ENCODE data around the gene BOD1L2.

The BOD1L2 gene

GRCh38 chr18:57146956-57147636 is at the start of gene BOD1L2:
BOD1L2 (plus strand) TSS chr18:57147087; CDS start chr18:57147313, 226 bp downstream.
- Histone ChIP-seq H3K9me3 (ENCODE audit: low read length) (no peaks in the 10 kb centered on the region), H3K27me3 (ENCODE audit: control insufficient read depth in 1 of 2, insufficient read depth in 2 of 2, low read length in 2 of 2) (peaks cover 0 to 7% of the 10 kb centered on the region in 2 donors), H3K4me1 (ENCODE audit: insufficient read depth, low read length) (no peaks in the 10 kb centered on the region), H3K36me3 (ENCODE audit: insufficient read depth, low read length) (no peaks in the 10 kb centered on the region), H3K9ac (ENCODE audit: low read length) (no peak within 1 kb of the TSS), H3K4me3 (ENCODE audit: low read depth in 1 of 2, low read length in 2 of 2) (no peak within 1 kb of the TSS), H3K27ac (ENCODE audit: low read depth, low read length) (no peak within 1 kb of the TSS)

GRCh38 chr18:57107140-57107832 is 39.6 kb upstream of the BOD1L2 start:
- Histone ChIP-seq H3K9me3 (ENCODE audit: low read length) (no peaks in the 10 kb centered on the region), H3K4me3 (ENCODE audit: low read depth in 1 of 2, low read length in 2 of 2) (no peak overlapping the region), H3K9ac (ENCODE audit: low read length) (no peak overlapping the region), H3K36me3 (ENCODE audit: insufficient read depth, low read length) (no peaks in the 10 kb centered on the region), H3K4me1 (ENCODE audit: insufficient read depth, low read length) (no peaks in the 10 kb centered on the region), H3K27ac (ENCODE audit: low read depth, low read length) (no peak overlapping the region), H3K27me3 (ENCODE audit: control insufficient read depth in 1 of 2, insufficient read depth in 2 of 2, low read length in 2 of 2) (no peaks in the 10 kb centered on the region)

- no peaks in the 10 kb centered on the region for H3K9me3 ChIP-seq (ENCODE audit: low read length)
- H3K4me1 ChIP-seq (ENCODE audit: insufficient read depth, low read length): no peaks in the 10 kb centered on the region
- no peak overlapping the region for H3K4me3 ChIP-seq (ENCODE audit: low read depth in 1 of 2, low read length in 2 of 2)
- H3K27ac ChIP-seq (ENCODE audit: low read depth, low read length): no peak overlapping the region
- H3K27me3 ChIP-seq (ENCODE audit: control insufficient read depth in 1 of 2, insufficient read depth in 2 of 2, low read length in 2 of 2): no peaks in the 10 kb centered on the region
- no peaks in the 10 kb centered on the region for H3K36me3 ChIP-seq (ENCODE audit: insufficient read depth, low read length)
- no peak overlapping the region for H3K9ac ChIP-seq (ENCODE audit: low read length)
Observed at GRCh38 chr18:57110290-57110689, 36.6 kb upstream of the BOD1L2 start.

- no peaks in the 10 kb centered on the region for H3K27me3 ChIP-seq (ENCODE audit: control insufficient read depth in 1 of 2, insufficient read depth in 2 of 2, low read length in 2 of 2)
- H3K9me3 ChIP-seq (ENCODE audit: low read length): no peaks in the 10 kb centered on the region
- no peaks in the 10 kb centered on the region for H3K4me1 ChIP-seq (ENCODE audit: insufficient read depth, low read length)
- H3K9ac ChIP-seq (ENCODE audit: low read length): no peak overlapping the region
- no peaks in the 10 kb centered on the region for H3K36me3 ChIP-seq (ENCODE audit: insufficient read depth, low read length)
- H3K27ac ChIP-seq (ENCODE audit: low read depth, low read length): no peak overlapping the region
- no peak overlapping the region for H3K4me3 ChIP-seq (ENCODE audit: low read depth in 1 of 2, low read length in 2 of 2)
Observed at GRCh38 chr18:57113799-57114420, 33.0 kb upstream of the BOD1L2 start.

- no peaks in the 10 kb centered on the region for H3K36me3 ChIP-seq (ENCODE audit: insufficient read depth, low read length)
- no peak overlapping the region for H3K9ac ChIP-seq (ENCODE audit: low read length)
- no peak overlapping the region for H3K27ac ChIP-seq (ENCODE audit: low read depth, low read length)
- H3K9me3 ChIP-seq (ENCODE audit: low read length): no peaks in the 10 kb centered on the region
- no peaks in the 10 kb centered on the region for H3K4me1 ChIP-seq (ENCODE audit: insufficient read depth, low read length)
- peaks cover 0 to 5% of the 10 kb centered on the region in 2 donors for H3K27me3 ChIP-seq (ENCODE audit: control insufficient read depth in 1 of 2, insufficient read depth in 2 of 2, low read length in 2 of 2)
- no peak overlapping the region for H3K4me3 ChIP-seq (ENCODE audit: low read depth in 1 of 2, low read length in 2 of 2)
Observed at GRCh38 chr18:57116598-57117132, 30.2 kb upstream of the BOD1L2 start.

- no peak overlapping the region for H3K9ac ChIP-seq (ENCODE audit: low read length)
- H3K36me3 ChIP-seq (ENCODE audit: insufficient read depth, low read length): no peaks in the 10 kb centered on the region
- no peaks in the 10 kb centered on the region for H3K4me1 ChIP-seq (ENCODE audit: insufficient read depth, low read length)
- H3K27ac ChIP-seq (ENCODE audit: low read depth, low read length): no peak overlapping the region
- peaks cover 0 to 7% of the 10 kb centered on the region in 2 donors for H3K27me3 ChIP-seq (ENCODE audit: control insufficient read depth in 1 of 2, insufficient read depth in 2 of 2, low read length in 2 of 2)
- H3K9me3 ChIP-seq (ENCODE audit: low read length): no peaks in the 10 kb centered on the region
- H3K4me3 ChIP-seq (ENCODE audit: low read depth in 1 of 2, low read length in 2 of 2): no peak overlapping the region
Observed at GRCh38 chr18:57121542-57122112, 25.3 kb upstream of the BOD1L2 start.

GRCh38 chr18:57122936-57123510 is 23.9 kb upstream of the BOD1L2 start:
- Histone ChIP-seq H3K4me3 (ENCODE audit: low read depth in 1 of 2, low read length in 2 of 2) (no peak overlapping the region), H3K9ac (ENCODE audit: low read length) (no peak overlapping the region), H3K27ac (ENCODE audit: low read depth, low read length) (no peak overlapping the region), H3K9me3 (ENCODE audit: low read length) (no peaks in the 10 kb centered on the region), H3K4me1 (ENCODE audit: insufficient read depth, low read length) (no peaks in the 10 kb centered on the region), H3K36me3 (ENCODE audit: insufficient read depth, low read length) (no peaks in the 10 kb centered on the region), H3K27me3 (ENCODE audit: control insufficient read depth in 1 of 2, insufficient read depth in 2 of 2, low read length in 2 of 2) (peaks cover 0 to 7% of the 10 kb centered on the region in 2 donors)

GRCh38 chr18:57125627-57126026 is 21.3 kb upstream of the BOD1L2 start:
- H3K4me3 ChIP-seq (ENCODE audit: low read depth in 1 of 2, low read length in 2 of 2): no peak overlapping the region
- H3K9me3 ChIP-seq (ENCODE audit: low read length): no peaks in the 10 kb centered on the region
- H3K36me3 ChIP-seq (ENCODE audit: insufficient read depth, low read length): no peaks in the 10 kb centered on the region
- no peak overlapping the region for H3K27ac ChIP-seq (ENCODE audit: low read depth, low read length)
- H3K27me3 ChIP-seq (ENCODE audit: control insufficient read depth in 1 of 2, insufficient read depth in 2 of 2, low read length in 2 of 2): peaks cover 0 to 7% of the 10 kb centered on the region in 2 donors
- no peaks in the 10 kb centered on the region for H3K4me1 ChIP-seq (ENCODE audit: insufficient read depth, low read length)
- H3K9ac ChIP-seq (ENCODE audit: low read length): no peak overlapping the region

GRCh38 chr18:57128220-57128932 is 18.5 kb upstream of the BOD1L2 start:
- H3K27me3 ChIP-seq (ENCODE audit: control insufficient read depth in 1 of 2, insufficient read depth in 2 of 2, low read length in 2 of 2): no peaks in the 10 kb centered on the region
- no peak overlapping the region for H3K4me3 ChIP-seq (ENCODE audit: low read depth in 1 of 2, low read length in 2 of 2)

GRCh38 chr18:57131101-57131500 is 15.8 kb upstream of the BOD1L2 start:
- Histone ChIP-seq H3K27ac (ENCODE audit: low read depth, low read length) (no peak overlapping the region), H3K4me3 (ENCODE audit: low read depth in 1 of 2, low read length in 2 of 2) (no peak overlapping the region), H3K27me3 (ENCODE audit: control insufficient read depth in 1 of 2, insufficient read depth in 2 of 2, low read length in 2 of 2) (no peaks in the 10 kb centered on the region), H3K9ac (ENCODE audit: low read length) (no peak overlapping the region), H3K9me3 (ENCODE audit: low read length) (no peaks in the 10 kb centered on the region), H3K4me1 (ENCODE audit: insufficient read depth, low read length) (no peaks in the 10 kb centered on the region), H3K36me3 (ENCODE audit: insufficient read depth, low read length) (no peaks in the 10 kb centered on the region)

More at GRCh38 chr18:57128220-57128932, 18.5 kb upstream of the BOD1L2 start:
- H3K4me1 ChIP-seq (ENCODE audit: insufficient read depth, low read length): no peaks in the 10 kb centered on the region
- H3K9ac ChIP-seq (ENCODE audit: low read length): no peak overlapping the region
- H3K9me3 ChIP-seq (ENCODE audit: low read length): no peaks in the 10 kb centered on the region
- H3K27ac ChIP-seq (ENCODE audit: low read depth, low read length): no peak overlapping the region
- H3K36me3 ChIP-seq (ENCODE audit: insufficient read depth, low read length): no peaks in the 10 kb centered on the region

Measured in muscle layer of colon (tissue), 2 donors.